ENCODE measurements around the gene CRISP2. TPM values are rescaled to one million over a fixed set of nuclear protein-coding genes. Genes with fewer than 3 reads are reported as not detected.

Gene CRISP2
- total and polyA plus RNA-seq, 2 donors (not counting 1 experiment from before 2014, with no cell fraction given) = not detected

DNA sequence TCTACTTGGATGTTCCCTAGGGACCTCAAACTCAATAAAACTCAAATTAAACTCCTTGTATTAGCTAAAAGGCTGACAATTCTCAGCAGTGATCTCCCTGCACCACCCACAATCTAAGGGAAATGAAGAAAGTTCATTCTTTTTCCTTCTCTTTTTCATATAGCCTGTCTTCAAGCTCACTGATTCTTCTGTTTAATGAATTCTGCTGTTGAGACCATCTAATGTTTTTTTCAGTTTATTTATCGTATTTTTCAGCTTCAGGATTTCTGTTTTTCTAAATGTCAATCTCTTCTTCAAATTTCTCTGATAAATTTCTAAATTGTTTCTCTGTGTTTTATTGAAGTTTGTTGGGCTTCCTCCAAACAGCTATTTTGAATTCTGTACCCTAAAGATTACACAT, 19.8 kb downstream of the CRISP2 start:
- DNase-seq (ENCODE audit: low read depth in 2 of 2) = no peak
- no peaks in the 10 kb centered on the region for H4K20me1 ChIP-seq (ENCODE audit: control insufficient read depth, extremely low read depth, insufficient read depth, low read length)
- H3K9me3 ChIP-seq (ENCODE audit: control insufficient read depth, insufficient read depth, low read depth, low read length) = no peaks in the 10 kb centered on the region
- no peak overlapping the region for H3K4me3 ChIP-seq (replicated peaks in 1 of 4; ENCODE audit: control extremely low read depth in 1 of 4, insufficient read depth in 1 of 4, low read depth in 3 of 4, low read length in 4 of 4)
- no peaks in the 10 kb centered on the region for H3K79me2 ChIP-seq (ENCODE audit: control insufficient read depth, insufficient read depth, low read length)
- H3K27me3 ChIP-seq (ENCODE audit: control insufficient read depth, insufficient read depth, low read length) = no peaks in the 10 kb centered on the region
- no peak overlapping the region for H3K9ac ChIP-seq (ENCODE audit: insufficient read depth, low read length)
- no peaks in the 10 kb centered on the region for H3K36me3 ChIP-seq (ENCODE audit: control insufficient read depth, insufficient read depth, low read length)
- H3K27ac ChIP-seq (ENCODE audit: insufficient read depth, low read length) = no peak overlapping the region
- no peak overlapping the region for H2AFZ ChIP-seq (ENCODE audit: low read length)
- H3K4me2 ChIP-seq (ENCODE audit: extremely low read depth, insufficient read depth, low read length) = no peak overlapping the region
- H3K4me1 ChIP-seq (ENCODE audit: control insufficient read depth, extremely low read depth, insufficient read depth, low read length) = no peaks in the 10 kb centered on the region
- no peak for TF ChIP-seq EZH2 (IDR thresholded peaks at IDR 0.05; ENCODE audit: low read length, missing control alignments)
- no peak for TF ChIP-seq CTCF (conservative IDR thresholded peaks at IDR 0.05 in 1 of 2, IDR thresholded peaks at IDR 0.05 in 1 of 2; ENCODE audit: low read depth in 1 of 2, low read length in 2 of 2)

- H3K9ac ChIP-seq (ENCODE audit: insufficient read depth, low read length) = no peak overlapping the region
- TF ChIP-seq EZH2 (IDR thresholded peaks at IDR 0.05; ENCODE audit: low read length, missing control alignments) (no peak), CTCF (conservative IDR thresholded peaks at IDR 0.05 in 1 of 2, IDR thresholded peaks at IDR 0.05 in 1 of 2; ENCODE audit: low read depth in 1 of 2, low read length in 2 of 2) (no peak)
- no peaks in the 10 kb centered on the region for H4K20me1 ChIP-seq (ENCODE audit: control insufficient read depth, extremely low read depth, insufficient read depth, low read length)
- no peaks in the 10 kb centered on the region for H3K27me3 ChIP-seq (ENCODE audit: control insufficient read depth, insufficient read depth, low read length)
- no peaks in the 10 kb centered on the region for H3K36me3 ChIP-seq (ENCODE audit: control insufficient read depth, insufficient read depth, low read length)
- no peaks in the 10 kb centered on the region for H3K9me3 ChIP-seq (ENCODE audit: control insufficient read depth, insufficient read depth, low read depth, low read length)
- no peak for DNase-seq (ENCODE audit: low read depth in 2 of 2)
- no peak overlapping the region for H3K4me3 ChIP-seq (replicated peaks in 1 of 4; ENCODE audit: control extremely low read depth in 1 of 4, insufficient read depth in 1 of 4, low read depth in 3 of 4, low read length in 4 of 4)
- H3K4me1 ChIP-seq (ENCODE audit: control insufficient read depth, extremely low read depth, insufficient read depth, low read length) = no peaks in the 10 kb centered on the region
- no peak overlapping the region for H3K4me2 ChIP-seq (ENCODE audit: extremely low read depth, insufficient read depth, low read length)
- no peak overlapping the region for H2AFZ ChIP-seq (ENCODE audit: low read length)
- H3K27ac ChIP-seq (ENCODE audit: insufficient read depth, low read length) = no peak overlapping the region
- no peaks in the 10 kb centered on the region for H3K79me2 ChIP-seq (ENCODE audit: control insufficient read depth, insufficient read depth, low read length)
Observed at GRCh38 chr6:49692534-49692933, 20.8 kb downstream of the CRISP2 start.

DNA sequence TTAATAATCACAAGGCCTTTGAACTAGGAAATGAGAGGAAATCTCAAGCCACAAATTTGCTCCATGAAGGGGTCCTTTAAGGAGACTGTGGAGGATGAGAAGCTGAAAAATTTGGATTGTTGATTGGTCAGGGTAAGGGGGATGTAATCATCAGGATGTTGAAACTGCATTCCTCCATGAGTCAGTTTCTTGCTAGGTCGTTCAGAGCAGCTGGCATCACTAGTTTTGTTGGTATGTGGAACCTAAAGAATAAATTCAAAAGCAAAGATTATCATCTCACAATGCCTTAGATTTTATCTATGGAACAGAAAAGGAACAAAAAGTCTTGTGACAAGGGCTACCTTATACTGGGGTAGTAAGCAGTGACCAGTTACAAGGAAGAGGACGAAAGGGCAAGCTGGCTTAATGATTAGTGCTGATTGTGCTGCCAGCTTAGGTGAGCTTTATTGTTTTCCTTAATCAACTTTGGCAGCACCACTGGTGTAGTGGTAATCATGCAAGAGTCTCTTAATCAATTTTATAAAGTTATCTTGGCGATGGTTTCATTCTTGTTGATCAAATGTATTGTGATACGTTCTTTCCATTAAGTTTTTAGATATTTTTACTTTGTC, 36.6 kb downstream of the CRISP2 start:
- H3K4me2 ChIP-seq (ENCODE audit: extremely low read depth, insufficient read depth, low read length) = no peak overlapping the region
- no peaks in the 10 kb centered on the region for H3K27me3 ChIP-seq (ENCODE audit: control insufficient read depth, insufficient read depth, low read length)
- H3K4me3 ChIP-seq (replicated peaks in 1 of 4; ENCODE audit: control extremely low read depth in 1 of 4, insufficient read depth in 1 of 4, low read depth in 3 of 4, low read length in 4 of 4) = no peak overlapping the region
- H3K4me1 ChIP-seq (ENCODE audit: control insufficient read depth, extremely low read depth, insufficient read depth, low read length) = no peaks in the 10 kb centered on the region
- no peak overlapping the region for H3K27ac ChIP-seq (ENCODE audit: insufficient read depth, low read length)
- no peaks in the 10 kb centered on the region for H3K79me2 ChIP-seq (ENCODE audit: control insufficient read depth, insufficient read depth, low read length)
- no peaks in the 10 kb centered on the region for H3K36me3 ChIP-seq (ENCODE audit: control insufficient read depth, insufficient read depth, low read length)
- no peak overlapping the region for H3K9ac ChIP-seq (ENCODE audit: insufficient read depth, low read length)
- TF ChIP-seq CTCF (conservative IDR thresholded peaks at IDR 0.05 in 1 of 2, IDR thresholded peaks at IDR 0.05 in 1 of 2; ENCODE audit: low read depth in 1 of 2, low read length in 2 of 2) (no peak), EZH2 (IDR thresholded peaks at IDR 0.05; ENCODE audit: low read length, missing control alignments) (no peak)
- DNase-seq (ENCODE audit: low read depth in 2 of 2) = peak; percentile 14 to 68
- no peaks in the 10 kb centered on the region for H4K20me1 ChIP-seq (ENCODE audit: control insufficient read depth, extremely low read depth, insufficient read depth, low read length)
- H2AFZ ChIP-seq (ENCODE audit: low read length) = no peak overlapping the region
- no peaks in the 10 kb centered on the region for H3K9me3 ChIP-seq (ENCODE audit: control insufficient read depth, insufficient read depth, low read depth, low read length)
